ENCODE results near the gene USP24.
"Not testable (repeated sequence)": the region's sequence is repeated elsewhere in the genome, so short reads cannot be mapped to it uniquely, and the experiment has no call there.

Gene USP24

DNA sequence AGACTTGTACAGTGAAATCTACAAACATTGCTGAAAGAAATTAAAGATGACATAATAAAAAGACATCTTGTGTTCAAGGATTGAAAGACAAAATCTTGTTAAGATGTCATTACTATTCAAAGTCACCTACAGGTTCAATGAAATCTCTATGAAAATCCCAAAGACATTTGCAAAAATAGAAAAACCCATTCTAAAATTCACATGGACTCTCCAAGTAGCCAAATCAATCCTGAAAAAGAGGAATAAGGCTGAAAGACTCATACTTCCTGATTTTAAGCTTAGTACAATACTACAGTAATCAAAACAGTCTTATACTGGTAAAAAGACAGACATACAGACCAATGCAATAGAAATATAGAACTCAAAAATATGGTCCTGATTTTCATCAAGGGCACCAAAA lies 97.2 kb downstream of the USP24 start:
- Mint-ChIP-seq H3K4me1 (peaks cover 20% of the 10 kb centered on the region), H3K4me3 (no peak overlapping the region), H3K36me3 (ENCODE audit: insufficient read depth) (peaks cover 74% of the 10 kb centered on the region), H3K27ac (ENCODE audit: low read depth) (peak overlapping the region; percentile 2), H3K27me3 (no peaks in the 10 kb centered on the region), H3K9me3 (no peaks in the 10 kb centered on the region)
- ATAC-seq (replicated peaks; ENCODE audit: extremely low read depth, poor library complexity, severe bottlenecking), result no peak
- DNase-seq (ENCODE audit: low spot score in 2 of 2), result no peak

- not testable (repeated sequence) for H3K4me1 Mint-ChIP-seq; ATAC-seq (replicated peaks; ENCODE audit: extremely low read depth, poor library complexity, severe bottlenecking); H3K9me3 Mint-ChIP-seq; H3K27ac Mint-ChIP-seq (ENCODE audit: low read depth); DNase-seq (ENCODE audit: low spot score in 2 of 2); H3K27me3 Mint-ChIP-seq; H3K4me3 Mint-ChIP-seq
- H3K36me3 Mint-ChIP-seq (ENCODE audit: insufficient read depth), result peaks cover 71% of the 10 kb centered on the region
Measured at GRCh38 chr1:55109005-55109404, 106.2 kb downstream of the USP24 start.

GRCh38 chr1:55107101-55107500 lies 108.1 kb downstream of the USP24 start:
- Mint-ChIP-seq H3K36me3 (ENCODE audit: insufficient read depth) (peaks cover 60% of the 10 kb centered on the region), H3K4me3 (no peak overlapping the region), H3K27ac (ENCODE audit: low read depth) (no peak overlapping the region), H3K27me3 (no peaks in the 10 kb centered on the region), H3K4me1 (no peaks in the 10 kb centered on the region), H3K9me3 (peaks cover 1% of the 10 kb centered on the region)
- ATAC-seq (replicated peaks; ENCODE audit: extremely low read depth, poor library complexity, severe bottlenecking) (no peak), DNase-seq (ENCODE audit: low spot score in 2 of 2) (no peak)

DNA sequence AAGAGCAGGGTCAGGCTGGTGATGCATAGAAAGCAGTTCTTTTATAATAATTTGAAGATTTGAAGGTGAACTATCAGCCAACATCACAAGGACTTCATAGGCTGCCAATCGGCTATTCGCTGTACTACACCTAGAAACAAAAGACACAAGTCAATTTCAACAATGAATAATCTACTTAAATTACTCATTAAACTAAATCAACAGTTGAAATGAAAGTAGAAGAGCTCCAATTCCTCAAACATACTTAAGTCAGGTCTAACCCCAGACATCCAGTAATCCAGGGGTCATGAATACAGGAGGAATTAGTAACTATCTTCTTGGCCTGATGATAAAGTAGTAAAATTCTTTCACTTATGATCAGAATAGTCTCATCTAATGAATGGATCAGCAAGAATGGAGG lies 111.3 kb downstream of the USP24 start:
- Mint-ChIP-seq H3K27ac (ENCODE audit: low read depth) (peak overlapping the region; percentile 23), H3K4me3 (no peak overlapping the region), H3K27me3 (no peaks in the 10 kb centered on the region), H3K9me3 (no peaks in the 10 kb centered on the region), H3K4me1 (no peaks in the 10 kb centered on the region), H3K36me3 (ENCODE audit: insufficient read depth) (peaks cover 67% of the 10 kb centered on the region)
- DNase-seq (ENCODE audit: low spot score in 2 of 2) (no peak), ATAC-seq (replicated peaks; ENCODE audit: extremely low read depth, poor library complexity, severe bottlenecking) (no peak)

- Mint-ChIP-seq H3K9me3 (no peaks in the 10 kb centered on the region), H3K4me1 (no peaks in the 10 kb centered on the region), H3K27ac (ENCODE audit: low read depth) (no peak overlapping the region), H3K36me3 (ENCODE audit: insufficient read depth) (peaks cover 76% of the 10 kb centered on the region), H3K4me3 (no peak overlapping the region), H3K27me3 (no peaks in the 10 kb centered on the region)
- ATAC-seq (replicated peaks; ENCODE audit: extremely low read depth, poor library complexity, severe bottlenecking) (no peak), DNase-seq (ENCODE audit: low spot score in 2 of 2) (no peak)
Measured at GRCh38 chr1:55095095-55095494, 120.1 kb downstream of the USP24 start.

DNA sequence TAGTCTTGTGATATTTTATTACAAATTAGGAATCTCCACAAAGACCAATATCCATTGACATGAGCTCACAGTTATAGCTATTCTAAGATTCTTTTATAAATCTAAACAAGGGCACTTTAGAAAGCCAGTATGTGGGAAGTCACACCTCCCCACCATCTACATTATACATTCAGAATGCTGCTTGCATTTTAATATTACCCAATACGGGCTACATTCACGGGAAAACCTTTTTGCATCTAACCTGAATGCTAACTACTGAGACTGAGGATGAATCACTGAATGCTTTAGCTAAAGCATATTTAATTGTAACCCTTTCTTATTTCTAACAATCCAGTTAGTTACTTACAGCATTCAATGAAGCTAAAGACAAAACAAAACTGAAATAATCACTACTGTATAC lies 122.7 kb downstream of the USP24 start:
- DNase-seq (ENCODE audit: low spot score in 2 of 2) (no peak), ATAC-seq (replicated peaks; ENCODE audit: extremely low read depth, poor library complexity, severe bottlenecking) (no peak)
- Mint-ChIP-seq H3K27ac (ENCODE audit: low read depth) (no peak overlapping the region), H3K27me3 (no peaks in the 10 kb centered on the region), H3K36me3 (ENCODE audit: insufficient read depth) (peaks cover 79% of the 10 kb centered on the region), H3K4me1 (peaks cover 7% of the 10 kb centered on the region), H3K4me3 (no peak overlapping the region), H3K9me3 (no peaks in the 10 kb centered on the region)

DNA sequence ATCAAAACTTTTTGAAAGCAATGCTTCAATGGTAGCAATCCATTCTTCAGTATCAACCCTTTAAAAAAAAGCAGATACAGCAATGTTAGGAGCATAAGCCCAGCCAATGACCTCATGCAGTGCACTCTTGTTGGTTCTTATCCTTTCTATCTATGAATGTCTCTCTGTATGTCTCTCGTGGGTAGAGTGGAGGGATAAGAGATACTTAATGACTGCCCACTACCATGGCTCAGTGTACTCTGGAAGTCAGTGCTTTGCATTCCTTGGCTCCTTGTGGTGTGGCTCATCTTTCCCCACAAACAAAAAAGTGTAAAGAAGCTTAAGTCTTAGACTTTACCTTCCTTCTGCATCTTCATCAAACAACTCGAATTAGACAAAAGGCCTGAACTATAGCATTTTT lies 125.5 kb downstream of the USP24 start:
- Mint-ChIP-seq H3K27me3 (no peaks in the 10 kb centered on the region), H3K36me3 (ENCODE audit: insufficient read depth) (peaks cover 76% of the 10 kb centered on the region), H3K9me3 (no peaks in the 10 kb centered on the region), H3K27ac (ENCODE audit: low read depth) (peak overlapping the region; percentile 19), H3K4me3 (no peak overlapping the region), H3K4me1 (peaks cover 7% of the 10 kb centered on the region)
- ATAC-seq (replicated peaks; ENCODE audit: extremely low read depth, poor library complexity, severe bottlenecking) (no peak), DNase-seq (ENCODE audit: low spot score in 2 of 2) (no peak)

DNA sequence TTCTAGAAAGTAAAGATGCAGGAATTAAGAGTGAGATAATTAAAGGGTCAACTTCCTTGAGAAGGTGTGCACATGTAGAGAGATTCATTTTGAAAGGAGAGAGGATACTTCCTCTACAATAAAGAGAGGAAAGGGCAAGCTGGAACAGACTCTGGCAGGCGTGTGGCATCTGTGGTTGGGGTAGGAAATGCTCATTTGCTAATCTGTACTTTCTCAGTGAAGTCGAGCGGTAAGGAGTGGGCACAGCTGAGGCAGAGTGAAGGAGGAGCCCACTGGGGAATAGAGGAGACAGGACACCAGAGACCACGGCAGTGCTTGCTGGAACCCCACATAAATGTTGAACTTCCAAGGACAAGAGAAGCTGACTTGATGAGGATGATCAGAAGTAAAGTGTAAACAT lies 126.8 kb downstream of the USP24 start:
- Mint-ChIP-seq H3K4me3 (no peak overlapping the region), H3K27ac (ENCODE audit: low read depth) (peak overlapping the region; percentile 2), H3K27me3 (no peaks in the 10 kb centered on the region), H3K36me3 (ENCODE audit: insufficient read depth) (peaks cover 75% of the 10 kb centered on the region), H3K9me3 (no peaks in the 10 kb centered on the region), H3K4me1 (peaks cover 7% of the 10 kb centered on the region)
- ATAC-seq (replicated peaks; ENCODE audit: extremely low read depth, poor library complexity, severe bottlenecking) (no peak), DNase-seq (ENCODE audit: low spot score in 2 of 2) (no peak)

DNA sequence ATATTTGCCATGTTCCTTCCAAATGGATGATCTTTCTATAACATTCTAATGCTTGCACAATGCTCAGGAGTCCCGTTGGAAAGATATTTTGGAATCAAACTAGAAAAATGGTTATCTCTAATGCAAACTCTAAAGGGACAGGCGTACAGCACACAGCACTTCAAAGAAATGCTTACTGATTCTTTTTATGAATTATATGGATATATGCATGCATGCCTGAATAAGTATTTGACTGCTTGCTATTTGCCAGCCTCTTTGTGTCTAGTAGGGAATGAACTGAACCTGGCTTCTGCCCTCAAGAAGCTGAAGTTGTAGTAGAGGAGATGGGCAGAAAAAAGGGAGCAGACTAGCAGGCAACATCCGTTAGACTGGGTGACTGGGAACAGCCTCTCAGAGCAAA lies 127.7 kb downstream of the USP24 start:
- no peaks in the 10 kb centered on the region for H3K27me3 Mint-ChIP-seq
- H3K4me3 Mint-ChIP-seq, result no peak overlapping the region
- no peaks in the 10 kb centered on the region for H3K9me3 Mint-ChIP-seq
- peaks cover 75% of the 10 kb centered on the region for H3K36me3 Mint-ChIP-seq (ENCODE audit: insufficient read depth)
- DNase-seq (ENCODE audit: low spot score in 2 of 2) (no peak), ATAC-seq (replicated peaks; ENCODE audit: extremely low read depth, poor library complexity, severe bottlenecking) (no peak)
- H3K4me1 Mint-ChIP-seq, result peaks cover 7% of the 10 kb centered on the region
- peak overlapping the region; percentile 2 for H3K27ac Mint-ChIP-seq (ENCODE audit: low read depth)

GRCh38 chr1:55084257-55084656 lies 130.9 kb downstream of the USP24 start:
- H3K36me3 Mint-ChIP-seq (ENCODE audit: insufficient read depth), result peaks cover 83% of the 10 kb centered on the region
- no peaks in the 10 kb centered on the region for H3K27me3 Mint-ChIP-seq
- no peak for DNase-seq (ENCODE audit: low spot score in 2 of 2)

GRCh38 chr1:55081905-55082296 lies 133.3 kb downstream of the USP24 start:
- H3K36me3 Mint-ChIP-seq (ENCODE audit: insufficient read depth), result peaks cover 81% of the 10 kb centered on the region
- no peak for DNase-seq (ENCODE audit: low spot score in 2 of 2)
- H3K27me3 Mint-ChIP-seq, result no peaks in the 10 kb centered on the region
- H3K4me3 Mint-ChIP-seq, result no peak overlapping the region
- H3K9me3 Mint-ChIP-seq, result no peaks in the 10 kb centered on the region
- no peak overlapping the region for H3K27ac Mint-ChIP-seq (ENCODE audit: low read depth)
- no peak for ATAC-seq (replicated peaks; ENCODE audit: extremely low read depth, poor library complexity, severe bottlenecking)
- H3K4me1 Mint-ChIP-seq, result no peaks in the 10 kb centered on the region

More at GRCh38 chr1:55084257-55084656, 130.9 kb downstream of the USP24 start:
- no peak for ATAC-seq (replicated peaks; ENCODE audit: extremely low read depth, poor library complexity, severe bottlenecking)
- Mint-ChIP-seq H3K4me1 (peaks cover 7% of the 10 kb centered on the region), H3K4me3 (no peak overlapping the region), H3K27ac (ENCODE audit: low read depth) (peak overlapping the region; percentile 10), H3K9me3 (no peaks in the 10 kb centered on the region)

- no peak for DNase-seq (ENCODE audit: low spot score in 2 of 2)
- no peak overlapping the region for H3K27ac Mint-ChIP-seq (ENCODE audit: low read depth)
- H3K27me3 Mint-ChIP-seq, result no peaks in the 10 kb centered on the region
- no peak overlapping the region for H3K4me3 Mint-ChIP-seq
- H3K4me1 Mint-ChIP-seq, result no peaks in the 10 kb centered on the region
- no peaks in the 10 kb centered on the region for H3K9me3 Mint-ChIP-seq
- H3K36me3 Mint-ChIP-seq (ENCODE audit: insufficient read depth), result peaks cover 83% of the 10 kb centered on the region
- no peak for ATAC-seq (replicated peaks; ENCODE audit: extremely low read depth, poor library complexity, severe bottlenecking)
Measured at GRCh38 chr1:55081188-55081904, 133.8 kb downstream of the USP24 start.

DNA sequence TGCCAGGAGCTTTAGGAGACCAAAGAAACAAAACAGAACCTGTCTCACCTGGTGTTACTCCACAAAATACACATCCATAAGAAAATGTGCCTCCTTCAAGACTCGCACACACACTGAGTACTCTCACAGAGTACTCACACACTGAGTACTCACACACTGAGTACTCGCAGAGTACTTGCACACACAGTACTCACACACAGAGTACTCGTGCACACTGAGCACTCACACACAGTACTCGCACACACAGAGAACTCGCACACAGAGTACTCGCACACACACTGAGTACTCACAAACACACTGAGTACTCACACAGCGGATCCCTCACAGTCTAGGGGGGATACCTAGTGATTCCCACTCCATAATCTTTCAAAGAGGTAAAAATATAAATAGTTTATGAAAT lies 135.5 kb downstream of the USP24 start:
- Mint-ChIP-seq H3K9me3 (no peaks in the 10 kb centered on the region), H3K27ac (ENCODE audit: low read depth) (no peak overlapping the region), H3K4me1 (no peaks in the 10 kb centered on the region), H3K36me3 (ENCODE audit: insufficient read depth) (peaks cover 82% of the 10 kb centered on the region), H3K4me3 (no peak overlapping the region), H3K27me3 (no peaks in the 10 kb centered on the region)
- DNase-seq (ENCODE audit: low spot score in 2 of 2) (no peak), ATAC-seq (replicated peaks; ENCODE audit: extremely low read depth, poor library complexity, severe bottlenecking) (no peak)

All from central memory CD8-positive, alpha-beta T cell (primary cell).